GM15510 (cell line): ENCODE measurements around the gene DAND5.

Experiments used
- POLR2A ChIP-seq: IDR thresholded peaks from 3 replicates; pipeline ENCODE4 v1.6.1; 2011; ENCODE audit warnings: borderline replicate concordance; ENCODE audit not compliant: insufficient read length; ENCODE audit errors: extremely low read depth

The DAND5 gene

DNA sequence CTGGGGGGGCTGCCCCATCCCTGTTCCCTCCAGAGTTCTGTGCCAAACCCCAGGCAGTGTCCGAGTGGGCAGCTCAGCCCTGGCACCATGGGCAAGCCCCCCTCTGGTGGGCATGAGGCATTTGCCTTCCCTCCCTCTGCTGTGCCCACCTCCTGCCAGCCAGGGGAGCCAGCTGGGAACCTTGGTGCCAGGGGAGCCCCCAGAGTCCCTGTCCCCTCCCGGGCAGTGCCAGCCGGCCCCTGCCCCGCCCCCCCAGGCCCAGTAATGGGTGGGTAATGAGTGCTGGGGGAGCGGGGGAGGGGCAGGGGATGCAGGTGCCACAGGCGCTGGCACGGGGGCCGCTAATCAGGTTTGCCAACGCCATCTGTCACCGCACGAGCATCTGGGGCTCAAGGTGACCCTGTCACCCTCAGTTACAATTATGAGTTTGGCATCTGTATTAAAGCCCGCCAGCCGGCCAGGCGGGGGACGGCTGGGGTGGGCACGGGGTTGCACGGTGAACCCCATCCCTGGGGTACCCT lies 5.9 kb downstream of the DAND5 start:
- no peak for TF ChIP-seq POLR2A

DNA sequence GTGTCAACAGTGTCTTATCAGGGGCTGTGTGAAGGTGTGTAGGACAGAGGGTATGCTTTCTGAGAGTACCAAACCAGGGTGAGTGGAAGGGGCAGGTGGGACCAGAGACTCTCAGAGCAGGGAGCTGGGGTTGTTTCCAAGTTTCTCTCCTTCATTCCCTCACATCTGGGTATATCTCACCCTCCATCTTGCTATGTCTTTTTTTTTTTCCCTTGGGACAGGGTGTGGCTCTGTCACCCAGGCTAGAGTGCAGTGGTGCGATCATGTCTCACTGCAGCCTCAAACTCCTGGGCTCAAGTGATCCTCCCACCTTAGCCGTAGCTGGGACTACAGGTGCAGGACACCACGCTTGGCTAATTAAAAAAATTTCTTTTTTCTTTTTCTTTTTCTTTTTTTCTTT lies 10.6 kb downstream of the DAND5 start:
- no peak for TF ChIP-seq POLR2A

DNA sequence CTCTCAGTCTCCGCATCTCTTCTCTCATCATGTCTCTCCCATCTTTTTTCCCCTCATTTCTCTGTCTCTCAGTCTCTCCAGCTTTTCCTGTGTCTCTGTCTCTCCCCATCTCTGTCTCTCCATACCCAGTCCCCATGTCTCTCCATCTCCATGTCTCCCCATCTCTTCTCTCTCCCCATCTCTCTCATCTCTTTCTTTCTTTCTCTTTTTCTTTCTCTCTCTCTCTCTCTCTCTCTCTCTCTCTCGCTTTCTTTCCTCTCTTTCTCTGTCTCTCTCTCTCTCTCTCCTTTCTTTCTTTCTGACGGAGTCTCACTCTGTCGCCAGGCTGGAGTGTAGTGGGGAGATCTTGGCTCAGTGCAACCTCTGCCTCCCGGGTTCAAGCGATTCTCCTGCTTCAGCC lies 13.3 kb downstream of the DAND5 start:
- no peak for TF ChIP-seq POLR2A

DNA sequence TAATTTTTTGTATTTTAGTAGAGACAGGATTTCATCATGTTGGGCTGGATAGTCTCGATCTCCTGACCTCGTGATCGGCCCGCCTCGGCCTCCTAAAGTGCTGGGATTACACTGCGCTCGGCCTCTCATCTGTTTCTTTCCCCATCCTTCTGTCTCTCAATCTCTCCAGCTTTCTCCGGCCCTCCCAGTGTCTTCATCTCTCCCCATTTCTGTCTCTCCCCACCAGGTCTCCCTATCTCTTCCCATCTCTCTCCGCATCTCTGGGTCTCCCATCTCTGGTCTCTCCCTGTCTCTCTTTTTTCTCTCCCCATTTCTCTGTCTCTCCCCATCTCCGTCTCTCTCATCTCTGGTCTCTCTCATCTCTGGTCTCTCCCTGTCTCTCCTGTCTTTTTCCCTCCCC lies 13.7 kb downstream of the DAND5 start:
- no peak for TF ChIP-seq POLR2A

DNA sequence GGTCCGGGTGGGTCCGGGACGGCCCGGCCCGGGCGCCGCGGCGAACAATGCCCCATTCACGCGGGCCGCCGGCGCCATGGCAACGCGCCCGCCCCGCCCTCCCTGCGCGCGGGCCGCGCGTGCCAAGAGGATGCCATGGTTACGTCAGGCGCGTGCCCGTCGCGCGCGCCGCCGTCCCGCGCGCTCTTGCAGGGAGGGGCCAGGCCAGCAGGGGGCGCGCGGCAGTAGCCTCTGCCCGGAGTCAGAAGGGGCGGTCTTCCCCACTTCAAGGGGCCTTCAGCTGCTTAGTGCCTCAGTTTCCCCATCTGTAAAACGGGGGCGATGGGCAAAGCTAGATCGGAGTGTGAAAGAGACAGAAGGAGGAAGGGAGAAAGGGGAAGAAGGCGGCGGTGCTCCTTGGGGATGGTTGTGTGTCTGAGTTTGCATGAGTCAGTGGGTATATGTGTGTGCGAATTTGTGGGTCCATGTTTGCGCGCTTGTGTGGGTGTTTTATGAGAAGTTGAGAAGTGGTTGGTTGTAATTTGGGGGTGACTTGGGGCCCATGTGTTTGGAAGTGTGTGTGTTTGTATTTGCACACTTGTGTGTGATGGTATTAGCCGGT lies 14.3 kb downstream of the DAND5 start:
- no peak for TF ChIP-seq POLR2A

DNA sequence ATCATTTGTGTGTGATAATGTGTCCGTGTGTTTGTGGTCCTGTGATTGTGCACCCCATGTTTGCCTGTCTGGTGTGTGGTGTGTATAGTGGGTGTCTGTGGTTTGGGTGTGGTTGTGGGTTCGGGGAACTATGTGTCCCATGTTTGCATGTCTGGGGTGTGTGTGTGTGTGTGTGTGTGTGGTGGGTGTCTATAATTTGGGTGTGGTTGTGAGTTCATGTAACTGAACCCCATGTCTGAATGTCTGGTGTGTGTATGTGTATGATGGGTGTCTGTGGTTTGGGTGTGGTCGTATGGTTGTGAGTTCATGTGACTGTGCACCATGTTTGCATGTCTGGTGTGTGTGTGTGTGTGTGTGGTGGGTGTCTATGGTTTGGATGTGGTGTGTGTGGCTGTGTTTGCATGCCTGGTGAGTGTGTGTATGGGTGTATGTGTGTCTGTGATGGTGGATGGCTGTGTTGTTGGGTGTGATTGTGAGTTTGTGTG lies 14.8 kb downstream of the DAND5 start:
- TF ChIP-seq POLR2A = no peak

DNA sequence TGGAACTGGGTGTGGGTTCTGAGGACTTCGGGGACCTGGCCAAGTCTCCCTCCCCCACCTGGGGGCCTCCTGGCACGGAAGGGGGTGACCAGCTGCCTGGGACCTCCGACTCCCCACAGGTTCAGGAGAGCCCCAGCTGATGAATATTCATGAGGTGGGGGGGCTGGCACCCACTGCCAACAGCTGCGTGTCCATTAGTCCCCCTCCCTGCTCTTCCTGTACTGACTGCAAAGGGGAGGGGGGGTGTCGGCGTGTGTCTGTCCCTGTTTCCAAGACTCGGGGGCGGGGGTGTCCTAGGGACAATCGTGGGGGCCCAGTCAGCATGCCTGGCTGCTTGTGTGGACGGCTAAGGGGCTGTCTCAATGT lies 15.3 kb downstream of the DAND5 start:
- no peak for TF ChIP-seq POLR2A

DNA sequence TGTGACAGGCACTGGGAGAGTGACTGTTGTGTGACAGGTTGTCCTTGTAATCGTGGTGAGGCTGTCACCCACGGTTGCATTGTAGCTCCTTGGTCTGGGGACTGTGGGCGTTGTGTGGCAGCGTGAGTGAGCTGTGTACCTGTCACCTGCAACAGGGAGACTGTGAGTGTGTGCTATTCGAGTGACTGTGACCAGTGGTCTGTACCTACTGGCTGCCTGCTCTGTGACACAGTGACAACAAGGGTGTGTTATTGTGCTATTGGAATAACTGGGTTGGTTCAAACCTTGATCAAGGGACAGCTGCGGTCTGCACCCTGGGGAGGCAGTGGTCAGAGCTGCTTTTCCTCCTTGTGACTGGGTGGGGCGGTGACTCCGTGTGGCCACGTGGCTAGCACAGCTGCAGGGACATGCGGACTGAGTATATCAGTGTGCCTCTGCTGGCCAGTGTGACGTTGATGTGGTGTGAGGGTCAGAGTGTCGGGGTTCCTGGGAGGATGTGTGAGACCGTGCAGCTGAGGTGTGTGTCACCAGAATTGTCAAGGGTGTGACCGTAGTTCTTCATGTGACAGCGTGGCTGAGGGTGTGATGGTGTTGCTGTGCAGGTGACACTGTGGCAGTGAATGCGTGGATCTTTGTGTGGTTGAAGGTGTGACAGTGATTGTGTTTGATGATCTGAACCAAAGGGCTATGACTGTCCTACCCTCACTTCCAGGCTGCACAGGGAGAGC lies 15.8 kb downstream of the DAND5 start:
- no peak for TF ChIP-seq POLR2A

DNA sequence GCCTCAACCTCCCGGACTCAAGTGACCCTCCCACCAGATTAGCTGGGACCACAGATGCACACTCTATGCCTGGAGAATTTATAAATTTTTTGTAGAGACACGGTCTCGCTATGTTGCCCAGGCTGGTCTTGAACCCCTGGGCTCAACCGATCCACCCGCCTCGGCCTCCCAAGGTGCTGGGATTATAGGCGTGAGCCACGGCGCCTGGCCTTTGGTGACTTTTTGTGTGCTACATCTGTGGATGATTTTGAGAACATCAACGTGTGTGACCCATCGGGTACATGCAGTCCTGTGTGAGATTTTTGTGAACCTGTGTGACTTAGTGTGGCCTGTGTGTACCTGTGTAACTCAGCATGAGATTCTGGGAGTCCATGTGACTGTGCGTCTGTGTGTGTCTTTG lies 17.4 kb downstream of the DAND5 start:
- TF ChIP-seq POLR2A = no peak

DNA sequence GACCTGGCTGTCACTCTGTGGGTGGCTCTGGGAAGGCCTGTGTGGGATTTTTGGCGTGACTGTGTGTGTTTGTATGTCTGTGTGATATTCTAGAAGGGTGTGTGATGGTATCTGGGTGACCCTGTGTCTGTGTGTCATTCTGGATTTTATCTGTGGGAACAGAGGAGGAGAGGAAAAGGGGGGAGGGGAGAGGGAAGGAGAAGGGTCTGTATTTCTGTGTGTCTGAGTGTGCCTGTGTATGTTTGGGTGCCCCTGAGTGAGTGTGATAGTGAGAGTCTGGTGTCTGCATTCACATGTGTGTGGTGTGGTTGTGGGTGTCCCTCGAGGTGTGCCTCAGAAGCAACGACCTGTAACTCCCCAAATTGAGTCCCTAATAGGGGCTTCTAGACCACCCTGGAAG lies 17.8 kb downstream of the DAND5 start:
- TF ChIP-seq POLR2A = no peak

DNA sequence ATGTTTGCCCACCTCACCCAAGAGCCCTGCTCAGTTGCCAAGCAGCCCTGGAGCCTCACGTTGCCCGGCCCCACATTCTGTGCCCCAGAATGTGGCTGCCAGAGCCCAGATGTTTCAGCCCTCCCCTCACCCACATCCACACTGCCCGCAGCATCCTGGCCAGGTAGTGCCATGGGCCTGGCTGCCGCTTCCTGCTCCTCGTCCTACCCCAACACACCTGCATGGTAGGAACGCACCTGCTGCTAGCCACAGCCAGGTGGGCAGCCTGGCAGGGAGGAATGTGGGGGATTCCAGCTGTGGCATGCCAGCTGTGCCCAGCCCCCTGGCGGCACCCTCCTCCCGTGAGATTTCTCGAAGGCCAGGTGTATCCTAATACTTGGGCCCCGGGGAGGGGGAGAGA lies 18.4 kb downstream of the DAND5 start:
- TF ChIP-seq POLR2A = no peak

DNA sequence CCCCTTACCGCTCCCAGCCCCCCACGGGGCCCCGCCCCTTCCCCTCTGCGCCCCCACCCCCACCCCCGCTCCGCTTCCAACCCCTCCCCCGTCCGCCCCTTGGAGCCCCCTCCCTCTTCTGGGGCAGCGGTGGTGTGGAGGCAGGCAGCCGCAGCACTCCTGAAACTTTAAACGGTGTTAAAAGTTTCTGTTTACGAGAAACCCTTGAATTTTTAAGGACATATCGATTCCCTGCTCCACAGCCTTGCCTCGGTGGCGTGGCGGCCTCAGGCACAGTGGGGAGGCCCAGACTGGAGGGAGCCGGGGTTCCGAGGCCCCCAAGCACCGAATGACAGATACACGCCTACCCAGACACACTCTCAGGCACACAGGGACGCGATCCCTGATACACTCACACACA lies 21.1 kb downstream of the DAND5 start:
- no peak for TF ChIP-seq POLR2A

DNA sequence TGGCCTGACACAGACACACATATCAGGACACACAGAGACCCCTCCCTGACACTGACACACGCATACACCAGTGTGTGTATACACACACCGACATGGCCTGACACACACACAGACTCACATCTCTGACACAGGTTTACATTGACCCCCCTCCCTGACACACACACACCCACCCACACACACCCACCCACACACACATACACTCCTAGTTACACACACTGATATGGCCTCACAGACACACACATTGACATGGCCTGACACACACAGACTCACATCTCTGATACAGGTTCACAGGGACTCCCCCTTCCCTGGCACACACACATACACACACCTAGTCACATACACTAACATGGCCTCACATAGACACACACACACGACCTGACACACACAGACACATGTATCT lies 21.5 kb downstream of the DAND5 start:
- no peak for TF ChIP-seq POLR2A

DNA sequence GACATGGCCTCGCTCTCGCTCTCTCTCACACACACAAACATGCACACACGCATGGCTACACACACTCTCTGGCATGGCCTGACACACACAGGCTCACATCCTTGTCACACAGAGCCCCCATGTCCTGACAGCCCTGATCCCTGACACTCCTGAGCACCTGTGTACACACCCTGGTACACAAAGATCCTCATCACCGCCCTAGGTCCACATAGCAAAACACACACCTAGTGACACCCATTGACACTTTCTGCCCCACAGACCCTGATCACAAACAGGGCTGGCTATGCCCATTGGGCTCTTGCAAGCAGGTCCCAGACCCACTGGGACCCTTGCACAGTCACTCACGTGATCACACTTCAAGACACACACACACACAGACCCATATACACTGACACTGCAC lies 21.9 kb downstream of the DAND5 start:
- TF ChIP-seq POLR2A = no peak

DNA sequence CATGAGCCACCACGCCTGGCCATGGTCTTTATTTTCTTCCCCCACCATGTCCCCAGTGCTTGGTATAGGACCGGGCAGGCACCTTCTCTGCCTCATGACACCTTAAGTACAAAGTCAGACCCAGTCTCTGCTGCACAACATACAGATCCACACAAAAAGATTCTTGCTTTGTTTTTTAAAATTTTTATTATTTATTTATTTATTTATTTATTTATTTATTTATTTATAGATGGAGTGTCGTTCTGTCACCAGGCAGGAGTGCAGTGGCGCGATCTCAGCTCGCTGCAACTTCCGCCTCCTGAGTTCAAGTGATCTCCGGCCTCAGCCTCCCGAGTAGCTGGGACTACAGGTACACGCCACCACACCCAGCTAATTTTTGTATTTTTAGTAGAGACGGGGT lies 23.4 kb downstream of the DAND5 start:
- TF ChIP-seq POLR2A = no peak

DNA sequence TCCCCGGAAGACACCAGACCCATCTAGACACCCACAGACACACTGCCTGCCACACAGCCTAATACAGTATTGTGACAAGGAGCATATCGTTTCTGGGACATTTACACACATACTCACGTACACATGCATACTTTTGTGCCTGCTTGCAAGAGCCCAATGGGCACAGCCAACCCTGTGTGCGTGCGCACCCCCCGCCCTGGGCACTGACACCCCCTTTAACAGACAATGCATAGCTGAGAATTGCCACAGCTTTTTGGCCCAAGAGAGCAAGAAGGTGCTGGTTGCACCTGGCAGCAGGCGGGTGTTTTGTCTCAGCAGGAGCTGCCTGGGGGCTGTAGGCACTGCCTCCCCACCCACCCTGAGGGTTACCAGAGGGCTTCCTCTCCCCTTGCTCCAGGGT lies 24.2 kb downstream of the DAND5 start:
- no peak for TF ChIP-seq POLR2A

DNA sequence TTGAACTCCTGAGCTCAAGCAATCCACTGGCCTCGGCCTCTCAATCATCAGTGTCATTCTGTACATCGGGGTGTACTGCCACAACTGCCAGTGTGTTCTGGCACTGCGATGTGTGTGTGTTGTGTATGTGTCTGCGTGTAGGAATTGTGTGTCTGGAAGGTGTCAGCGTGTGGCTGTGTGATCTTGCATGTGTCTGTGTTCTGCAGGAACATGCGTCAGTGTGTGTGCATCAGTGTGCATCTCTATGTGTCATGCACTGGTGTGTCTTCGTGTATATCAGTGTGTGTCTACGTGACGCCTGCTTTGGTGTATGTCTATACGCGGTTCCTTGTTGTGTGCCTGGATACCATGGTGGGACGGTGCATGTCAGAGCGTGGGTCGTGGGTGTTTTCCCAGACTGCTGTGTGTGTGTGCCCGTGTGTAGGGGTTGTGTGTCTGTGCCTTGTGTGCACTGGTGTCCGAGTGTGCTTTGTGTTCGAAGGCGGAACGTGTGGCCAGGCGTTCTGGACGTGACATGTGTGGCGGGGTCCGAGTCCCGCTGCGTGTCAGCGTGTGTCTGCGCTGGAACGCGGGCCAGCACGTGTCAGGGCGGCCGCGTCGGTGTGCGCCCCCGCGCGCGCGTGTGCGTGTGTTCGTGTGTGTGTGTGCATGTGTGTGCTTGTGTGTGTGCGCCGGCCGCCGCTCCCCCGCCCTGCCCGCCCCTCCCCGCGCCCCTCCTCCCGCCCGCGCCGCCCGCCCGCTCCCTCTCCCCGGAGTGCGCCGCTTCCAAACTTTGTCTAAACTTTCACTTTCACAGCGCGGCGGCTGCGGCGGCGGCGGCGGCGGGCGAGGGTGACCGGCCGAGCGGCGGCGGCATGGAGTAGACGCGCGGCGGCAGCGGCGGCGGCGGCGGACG lies 25.6 kb downstream of the DAND5 start, which contains the start of gene NFIX:
Gene NFIX, plus strand, starts transcription at position 775 of the 895 bp plus-strand sequence. CDS start 363 bp downstream, outside the sequence.
- TF ChIP-seq POLR2A = no peak
